GM12891 (cell line): Measurements from ENCODE around the gene FXN.

Experiments used
- POLR2A ChIP-seq: IDR thresholded peaks from 2 replicates; pipeline ENCODE4 v1.6.1; 2011; ENCODE audit warnings: low read depth, low read length, control low read depth
- POLR2AphosphoS5 ChIP-seq: IDR thresholded peaks from 2 replicates; pipeline ENCODE4 v1.6.1; 2011; ENCODE audit warnings: low read depth, low read length, control low read depth
- POU2F2 ChIP-seq: IDR thresholded peaks from 2 replicates; pipeline ENCODE4 v1.6.1; 2011; ENCODE audit warnings: low read depth, mild to moderate bottlenecking, control low read depth, low read length, moderate library complexity
- TAF1 ChIP-seq: IDR thresholded peaks from 2 replicates; pipeline ENCODE4 v1.6.1; 2011; ENCODE audit warnings: low read depth, low read length, control low read depth

- TF ChIP-seq POLR2AphosphoS5 (no peak), POLR2A (no peak), TAF1 (no peak), POU2F2 (no peak)
Observed at GRCh38 chr9:69018737-69019136, 16.8 kb upstream of the FXN start.
